Measurements from ENCODE around the gene CEP112. TPM values are rescaled to one million over a fixed set of nuclear protein-coding genes. Genes with fewer than 3 reads are reported as not detected.

The CEP112 gene
- total RNA-seq, 2 donors from 2014 or later, result 5.9 to 6.2 TPM

DNA sequence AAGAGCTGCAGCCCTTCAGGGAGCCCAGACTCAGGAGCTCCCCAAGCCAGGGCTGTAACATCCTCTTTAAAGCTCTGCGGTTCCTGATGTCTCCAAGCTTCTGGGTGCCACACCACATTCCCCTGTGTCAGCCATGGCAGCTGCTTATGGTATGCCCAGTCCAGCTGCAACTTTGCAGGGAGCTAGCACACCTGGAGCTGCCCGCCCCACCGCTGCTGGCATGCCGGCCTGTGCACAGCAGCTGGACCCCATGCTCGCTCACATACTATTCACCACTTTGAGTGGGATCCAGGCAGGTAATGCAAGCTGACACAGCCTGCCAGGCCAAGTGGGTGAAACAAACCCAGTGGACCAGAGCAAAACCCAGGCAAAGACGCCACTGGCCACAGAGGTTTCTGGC is 324.9 kb downstream of the CEP112 start:
- H3K9ac ChIP-seq (ENCODE audit: low read depth in 2 of 2, low read length in 2 of 2), result no peak overlapping the region
- TF ChIP-seq, protein P1, sequence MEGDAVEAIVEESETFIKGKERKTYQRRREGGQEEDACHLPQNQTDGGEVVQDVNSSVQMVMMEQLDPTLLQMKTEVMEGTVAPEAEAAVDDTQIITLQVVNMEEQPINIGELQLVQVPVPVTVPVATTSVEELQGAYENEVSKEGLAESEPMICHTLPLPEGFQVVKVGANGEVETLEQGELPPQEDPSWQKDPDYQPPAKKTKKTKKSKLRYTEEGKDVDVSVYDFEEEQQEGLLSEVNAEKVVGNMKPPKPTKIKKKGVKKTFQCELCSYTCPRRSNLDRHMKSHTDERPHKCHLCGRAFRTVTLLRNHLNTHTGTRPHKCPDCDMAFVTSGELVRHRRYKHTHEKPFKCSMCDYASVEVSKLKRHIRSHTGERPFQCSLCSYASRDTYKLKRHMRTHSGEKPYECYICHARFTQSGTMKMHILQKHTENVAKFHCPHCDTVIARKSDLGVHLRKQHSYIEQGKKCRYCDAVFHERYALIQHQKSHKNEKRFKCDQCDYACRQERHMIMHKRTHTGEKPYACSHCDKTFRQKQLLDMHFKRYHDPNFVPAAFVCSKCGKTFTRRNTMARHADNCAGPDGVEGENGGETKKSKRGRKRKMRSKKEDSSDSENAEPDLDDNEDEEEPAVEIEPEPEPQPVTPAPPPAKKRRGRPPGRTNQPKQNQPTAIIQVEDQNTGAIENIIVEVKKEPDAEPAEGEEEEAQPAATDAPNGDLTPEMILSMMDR (IDR thresholded peaks at IDR 0.05), result no peak
- H3K4me3 ChIP-seq, result no peak overlapping the region
- intact Hi-C loops (cut with DNase I), result no loop called here
- H3K9me3 ChIP-seq, result no peaks in the 10 kb centered on the region
- DNase-seq, result no peak
- H3K27ac ChIP-seq, result no peak overlapping the region
- no peaks in the 10 kb centered on the region for H3K36me3 ChIP-seq
- H3K4me1 ChIP-seq, result no peaks in the 10 kb centered on the region
- no peaks in the 10 kb centered on the region for H3K27me3 ChIP-seq

DNA sequence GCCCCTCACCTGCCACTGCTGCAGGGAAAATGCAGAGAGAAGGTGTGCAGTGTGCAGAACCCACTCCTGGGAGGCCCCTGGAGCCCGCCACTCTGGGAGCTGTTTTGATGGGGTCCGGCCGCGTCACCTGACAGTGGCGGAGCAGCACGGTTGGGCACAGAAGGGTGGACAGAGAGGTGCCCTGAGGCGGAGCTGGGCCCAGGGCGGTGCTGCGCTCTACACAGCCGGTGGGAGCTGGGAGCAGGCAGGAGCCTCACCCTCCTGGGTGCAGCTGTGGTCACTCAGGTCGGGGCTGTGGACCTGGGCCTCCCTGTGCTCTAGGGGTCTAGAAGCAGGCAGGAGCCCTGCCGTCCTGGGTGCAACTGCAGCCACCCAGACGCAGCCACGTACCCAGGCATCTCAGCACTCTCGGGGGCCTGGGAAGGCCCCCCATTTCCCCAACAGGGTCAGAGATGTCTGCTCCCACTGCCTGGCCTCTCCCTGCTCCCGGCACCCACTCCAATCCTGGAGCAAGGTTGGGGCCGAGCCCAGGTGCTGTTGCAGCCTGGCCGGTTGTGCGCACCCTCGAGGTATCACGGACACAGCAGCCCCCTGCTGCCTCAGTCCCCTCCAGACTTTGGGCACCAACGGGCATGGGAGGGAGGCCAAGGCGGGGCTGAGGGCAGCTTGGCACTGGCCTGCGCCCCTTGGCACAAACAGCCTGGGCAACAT is 326.1 kb downstream of the CEP112 start:
- intact Hi-C loops (cut with DNase I), result no loop called here
- Histone ChIP-seq H3K27me3 (no peaks in the 10 kb centered on the region), H3K36me3 (no peaks in the 10 kb centered on the region), H3K9me3 (no peaks in the 10 kb centered on the region), H3K9ac (ENCODE audit: low read depth in 2 of 2, low read length in 2 of 2) (no peak overlapping the region), H3K4me1 (no peaks in the 10 kb centered on the region), H3K27ac (no peak overlapping the region), H3K4me3 (no peak overlapping the region)
- no peak for DNase-seq
- TF ChIP-seq, protein P1 (IDR thresholded peaks at IDR 0.05), result no peak

DNA sequence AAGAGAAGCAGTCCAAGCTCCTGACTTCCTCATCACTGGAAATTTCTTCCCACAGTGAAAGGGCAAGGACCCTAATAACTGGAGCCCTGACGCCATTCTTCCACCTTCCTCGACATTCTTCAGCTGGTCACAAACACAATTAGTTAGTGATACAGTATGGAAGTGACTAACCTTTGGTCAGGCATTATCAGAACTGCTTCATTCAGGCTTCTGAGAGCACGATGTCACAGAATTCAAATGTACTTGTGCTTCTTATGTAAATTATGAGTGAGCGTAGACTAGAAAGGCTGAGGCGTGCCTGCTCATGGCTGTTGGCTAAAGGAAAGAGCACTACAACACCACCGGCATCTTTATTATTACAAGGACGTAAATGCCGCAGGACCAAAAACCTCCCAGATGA is 327.5 kb downstream of the CEP112 start:
- H3K4me1 ChIP-seq, result no peaks in the 10 kb centered on the region
- H3K27me3 ChIP-seq, result no peaks in the 10 kb centered on the region
- no peaks in the 10 kb centered on the region for H3K36me3 ChIP-seq
- TF ChIP-seq, protein P1 (IDR thresholded peaks at IDR 0.05), result no peak
- intact Hi-C loops (cut with DNase I), result no loop called here
- no peaks in the 10 kb centered on the region for H3K9me3 ChIP-seq
- H3K9ac ChIP-seq (ENCODE audit: low read depth in 2 of 2, low read length in 2 of 2), result no peak overlapping the region
- H3K27ac ChIP-seq, result no peak overlapping the region
- no peak overlapping the region for H3K4me3 ChIP-seq
- no peak for DNase-seq

GRCh38 chr17:65857718-65858117 is 334.2 kb downstream of the CEP112 start:
- no peaks in the 10 kb centered on the region for H3K36me3 ChIP-seq
- H3K27ac ChIP-seq, result no peak overlapping the region

GRCh38 chr17:65856865-65857264 is 335.1 kb downstream of the CEP112 start:
- Histone ChIP-seq H3K27ac (no peak overlapping the region), H3K9ac (ENCODE audit: low read depth in 2 of 2, low read length in 2 of 2) (no peak overlapping the region), H3K4me1 (no peaks in the 10 kb centered on the region), H3K36me3 (no peaks in the 10 kb centered on the region), H3K4me3 (no peak overlapping the region), H3K27me3 (no peaks in the 10 kb centered on the region), H3K9me3 (no peaks in the 10 kb centered on the region)
- intact Hi-C loops (cut with DNase I), result no loop called here
- no peak for DNase-seq
- TF ChIP-seq, protein P1 (IDR thresholded peaks at IDR 0.05), result no peak

More at GRCh38 chr17:65857718-65858117, 334.2 kb downstream of the CEP112 start:
- Histone ChIP-seq H3K4me1 (no peaks in the 10 kb centered on the region), H3K9ac (ENCODE audit: low read depth in 2 of 2, low read length in 2 of 2) (no peak overlapping the region), H3K4me3 (no peak overlapping the region), H3K9me3 (no peaks in the 10 kb centered on the region), H3K27me3 (no peaks in the 10 kb centered on the region)
- no peak for DNase-seq
- intact Hi-C loops (cut with DNase I), result no loop called here
- TF ChIP-seq, protein P1 (IDR thresholded peaks at IDR 0.05), result no peak
